CD14-positive monocyte (primary cell): Measurements from ENCODE around the gene CDK4. TPM values are rescaled to one million over a fixed set of nuclear protein-coding genes. Genes with fewer than 3 reads are reported as not detected.
A peak's percentile ranks its signal among the peaks of the same experiment; 100 is the strongest.

Experiments
- DNase-seq, 3 donors: peaks; one replicate each; pipeline ENCODE4 v3.0.0-alpha.2; 2011 to 2022
- H2AFZ ChIP-seq: 2 replicates; pipeline ENCODE4 v1.6.0; 2012; ENCODE audit warnings: mild to moderate bottlenecking, low read depth, low read length, inconsistent platforms; ENCODE audit not compliant: insufficient read depth, poor library complexity, severe bottlenecking
- H3K27ac ChIP-seq, 2 donors: 1 replicate in 1 of 2; 2 replicates in 1 of 2; pipeline ENCODE4 v1.5.1; 2012 to 2013; ENCODE audit warnings: low read length in 2 of 2, control low read depth in 1 of 2, inconsistent platforms in 1 of 2, low read depth in 1 of 2, mild to moderate bottlenecking in 1 of 2
- H3K27me3 ChIP-seq, 2 donors: one replicate each; pipeline versions ENCODE4 v1.6.0 to v1.6.1; 2011 to 2013; ENCODE audit warnings: low read length in 2 of 2; ENCODE audit not compliant: control insufficient read depth in 2 of 2, insufficient read depth in 2 of 2
- H3K36me3 ChIP-seq, 2 donors: replicated peaks in 1 of 2; 1 replicate in 1 of 2; 2 replicates in 1 of 2; pipeline versions ENCODE4 v1.5.1 to v1.6.1; 2012 to 2013; ENCODE audit warnings: low read length in 2 of 2, control low read depth in 1 of 2, inconsistent platforms in 1 of 2, mild to moderate bottlenecking in 1 of 2; ENCODE audit not compliant: insufficient read depth in 2 of 2, control insufficient read depth in 1 of 2
- H3K4me1 ChIP-seq, 2 donors: 1 replicate in 1 of 2; 2 replicates in 1 of 2; pipeline versions ENCODE4 v1.5.1 to v1.6.1; 2012 to 2013; ENCODE audit warnings: low read length in 2 of 2, control low read depth in 1 of 2, inconsistent platforms in 1 of 2, mild to moderate bottlenecking in 1 of 2, moderate library complexity in 1 of 2; ENCODE audit not compliant: insufficient read depth in 2 of 2, control insufficient read depth in 1 of 2
- H3K4me2 ChIP-seq: replicated peaks from 2 replicates; pipeline ENCODE3; 2012; ENCODE audit warnings: low read length, moderate library complexity, mild to moderate bottlenecking; ENCODE audit not compliant: poor library complexity, severe bottlenecking; ENCODE audit errors: extremely low read depth
- H3K4me3 ChIP-seq, 3 experiments: fragments of 200-600 bp in 1 of 3; sonication (generic) in 1 of 3; replicated peaks in 1 of 3; 1 replicate in 2 of 3; 2 replicates in 1 of 3; pipeline ENCODE4 v1.5.1; 2011 to 2013; ENCODE audit warnings: low read length in 3 of 3, mild to moderate bottlenecking in 3 of 3, control low read depth in 2 of 3, low read depth in 2 of 3, inconsistent platforms in 1 of 3, moderate library complexity in 1 of 3
- H3K79me2 ChIP-seq: 2 replicates; pipeline ENCODE4 v1.6.0; 2012; ENCODE audit warnings: mild to moderate bottlenecking, control low read depth, inconsistent platforms, low read length, moderate library complexity; ENCODE audit not compliant: insufficient read depth
- H3K9ac ChIP-seq: 2 replicates; pipeline ENCODE4 v1.6.0; 2017; ENCODE audit warnings: low read length, mild to moderate bottlenecking; ENCODE audit not compliant: insufficient read depth, poor library complexity, severe bottlenecking
- H3K9me3 ChIP-seq, 2 donors: replicated peaks in 1 of 2; 1 replicate in 1 of 2; 2 replicates in 1 of 2; pipeline versions ENCODE4 v1.5.1 to v1.6.1; 2012 to 2013; ENCODE audit warnings: low read length in 2 of 2, control low read depth in 1 of 2; ENCODE audit not compliant: control insufficient read depth in 1 of 2, insufficient read depth in 1 of 2
- H4K20me1 ChIP-seq: 2 replicates; pipeline ENCODE4 v1.6.0; 2012; ENCODE audit warnings: mild to moderate bottlenecking, low read length, control low read depth, moderate library complexity; ENCODE audit not compliant: insufficient read depth
- H3K27ac Mint-ChIP-seq, 7 donors: one replicate each; pipeline ENCODE4 v1.8.0; 2020; ENCODE audit warnings: mild to moderate bottlenecking in 7 of 7, mixed read lengths in 7 of 7, moderate library complexity in 6 of 7, inconsistent platforms in 2 of 7
- H3K27me3 Mint-ChIP-seq, 3 donors: one replicate each; pipeline ENCODE4 v1.8.0; 2021 to 2022; ENCODE audit warnings: low read depth in 3 of 3, mild to moderate bottlenecking in 3 of 3, mixed read lengths in 3 of 3, moderate library complexity in 3 of 3, inconsistent platforms in 1 of 3
- H3K36me3 Mint-ChIP-seq, 2 donors: one replicate each; pipeline ENCODE4 v1.8.0; 2020; ENCODE audit warnings: mixed read lengths in 2 of 2, inconsistent platforms in 1 of 2, mild to moderate bottlenecking in 1 of 2
- H3K4me1 Mint-ChIP-seq: one replicate; pipeline ENCODE4 v1.8.0; 2020; ENCODE audit warnings: mild to moderate bottlenecking, mixed read lengths
- H3K4me3 Mint-ChIP-seq, 2 donors: one replicate each; pipeline ENCODE4 v1.8.0; 2020; ENCODE audit warnings: mild to moderate bottlenecking in 2 of 2, mixed read lengths in 2 of 2, moderate library complexity in 1 of 2
- H3K9me3 Mint-ChIP-seq, 7 donors: one replicate each; pipeline ENCODE4 v1.8.0; 2020 to 2022; ENCODE audit warnings: mixed read lengths in 7 of 7, mild to moderate bottlenecking in 6 of 7, moderate library complexity in 6 of 7, inconsistent platforms in 2 of 7
- WGBS: methylation state at CpG from one replicate; pipeline ENCODE4 v1.1.5; 2013; ENCODE audit warnings: missing lambda C conversion rate; ENCODE audit not compliant: insufficient coverage; 5-methylcytosine and 5-hydroxymethylcytosine counted together
- intact Hi-C, 2 donors: fragments of 100-400 bp; cut with micrococcal nuclease; formaldehyde crosslinking; loops; one replicate each; pipeline versions ENCODE4 v1.15.0 to v1.15.1; 2023
- polyA plus RNA-seq, 3 donors: library from polyadenylated mRNA; depleted of rRNA in 1 of 3; unstranded in 2 of 3; stranded (reverse) in 1 of 3; fragments of 300-500 nt in 2 of 3; fragments of >200 nt in 1 of 3; fragmentation: Illumina TruSeq in 2 of 3; gene quantifications; 1 replicate in 2 of 3; 2 replicates in 1 of 3; pipeline ENCODE4 v1.2.3, GENCODE V29; 2012 to 2021
- TF ChIP-seq, protein P1 (sequence below): fragments of 200-600 bp; IDR thresholded peaks from one replicate; pipeline ENCODE4 v1.8.0; 2022; ENCODE audit warnings: antibody characterized with exemption, mild to moderate bottlenecking

The CDK4 gene
- polyA plus RNA-seq, 3 donors = 26.2 to 38.4 (median 27.4) TPM

DNA sequence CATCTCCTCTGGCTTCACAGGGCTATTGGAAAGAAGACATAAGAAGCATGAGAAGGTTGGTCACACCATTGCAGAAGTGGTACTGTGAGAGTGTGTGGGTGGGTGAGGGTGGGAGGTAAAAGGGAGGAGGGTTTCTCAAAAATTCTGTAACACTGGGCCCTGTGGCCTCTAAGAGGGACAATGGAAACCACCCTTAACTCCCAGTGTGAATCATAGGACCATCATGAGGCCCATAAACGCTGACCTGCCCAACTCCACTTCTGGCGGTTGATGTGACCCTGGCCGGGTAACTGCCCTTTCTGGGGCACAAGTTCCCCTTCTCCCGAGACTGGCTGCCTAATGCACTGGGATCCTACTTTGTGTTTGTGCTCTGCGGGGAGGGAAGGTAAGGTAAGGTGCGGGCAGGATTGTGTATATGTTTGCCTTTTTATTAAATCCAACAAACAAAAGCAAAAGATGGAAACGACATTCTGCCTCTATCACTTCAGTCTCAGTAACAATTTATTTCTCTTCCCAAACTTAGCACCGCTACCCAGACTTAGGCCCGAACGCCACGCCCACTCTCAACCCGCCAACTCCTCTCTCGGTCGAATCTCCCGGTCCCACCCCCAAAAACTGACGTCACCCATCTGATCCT lies 19.2 kb upstream of the CDK4 start:
- Histone ChIP-seq H3K36me3 (peaks cover 0 to 6% of the 10 kb centered on the region in 2 donors), H2AFZ (peak overlapping the region; percentile 99), H3K4me1 (peaks cover 44 to 50% of the 10 kb centered on the region in 2 donors), H4K20me1 (no peaks in the 10 kb centered on the region), H3K4me2 (peak overlapping the region; percentile 97), H3K27me3 (peaks cover 11 to 19% of the 10 kb centered on the region in 2 donors), H3K9me3 (peaks cover 0 to 12% of the 10 kb centered on the region in 2 donors), H3K79me2 (no peaks in the 10 kb centered on the region), H3K4me3 (peak overlapping the region; percentile 77 to 98 (median 82)), H3K9ac (peak overlapping the region; percentile 69), H3K27ac (peak overlapping the region; percentile 72 to 93)
- peak overlapping the region; percentile 96 to 98 for H3K4me3 Mint-ChIP-seq
- H3K4me1 Mint-ChIP-seq = peaks cover 44% of the 10 kb centered on the region
- intact Hi-C loops = loop anchor here in 1 of 2 donors (5.0 kb wide), 1 partner anchor 76 kb away; the partner anchor contains the start of gene CTDSP2
- H3K36me3 Mint-ChIP-seq = peaks cover 19 to 25% of the 10 kb centered on the region in 2 donors
- H3K27ac Mint-ChIP-seq = peak overlapping the region; percentile 96 to 99 (median 98)
- TF ChIP-seq, protein P1, sequence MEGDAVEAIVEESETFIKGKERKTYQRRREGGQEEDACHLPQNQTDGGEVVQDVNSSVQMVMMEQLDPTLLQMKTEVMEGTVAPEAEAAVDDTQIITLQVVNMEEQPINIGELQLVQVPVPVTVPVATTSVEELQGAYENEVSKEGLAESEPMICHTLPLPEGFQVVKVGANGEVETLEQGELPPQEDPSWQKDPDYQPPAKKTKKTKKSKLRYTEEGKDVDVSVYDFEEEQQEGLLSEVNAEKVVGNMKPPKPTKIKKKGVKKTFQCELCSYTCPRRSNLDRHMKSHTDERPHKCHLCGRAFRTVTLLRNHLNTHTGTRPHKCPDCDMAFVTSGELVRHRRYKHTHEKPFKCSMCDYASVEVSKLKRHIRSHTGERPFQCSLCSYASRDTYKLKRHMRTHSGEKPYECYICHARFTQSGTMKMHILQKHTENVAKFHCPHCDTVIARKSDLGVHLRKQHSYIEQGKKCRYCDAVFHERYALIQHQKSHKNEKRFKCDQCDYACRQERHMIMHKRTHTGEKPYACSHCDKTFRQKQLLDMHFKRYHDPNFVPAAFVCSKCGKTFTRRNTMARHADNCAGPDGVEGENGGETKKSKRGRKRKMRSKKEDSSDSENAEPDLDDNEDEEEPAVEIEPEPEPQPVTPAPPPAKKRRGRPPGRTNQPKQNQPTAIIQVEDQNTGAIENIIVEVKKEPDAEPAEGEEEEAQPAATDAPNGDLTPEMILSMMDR = no peak
- peaks cover 0 to 12% (median 0%) of the 10 kb centered on the region in 7 donors for H3K9me3 Mint-ChIP-seq
- 0% methylated on average over 5 of the region's 16 CpGs for WGBS
- H3K27me3 Mint-ChIP-seq = peaks cover 17 to 20% (median 19%) of the 10 kb centered on the region in 3 donors
- peak; percentile 64 to 90 (median 79) for DNase-seq

DNA sequence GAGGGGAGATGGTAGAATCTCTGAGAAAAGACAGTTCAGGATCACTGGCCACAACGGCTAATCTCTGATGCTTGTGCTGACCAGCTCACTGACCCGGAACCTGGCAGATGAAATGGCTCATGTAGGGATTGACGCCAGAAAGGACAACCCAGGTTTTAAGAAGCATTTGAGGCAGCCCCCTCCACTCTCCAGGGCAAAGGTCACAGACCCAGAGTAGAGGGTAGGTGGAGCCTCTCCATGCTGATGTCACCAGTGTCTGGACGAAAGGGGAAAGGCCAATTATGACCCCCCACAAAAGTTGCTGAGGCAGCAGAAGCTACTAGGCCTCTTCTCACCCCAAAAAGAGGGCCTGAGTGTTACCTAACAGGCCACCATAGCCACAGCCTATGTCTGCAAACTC lies 18.6 kb upstream of the CDK4 start:
- TF ChIP-seq, protein P1 = no peak
- Histone ChIP-seq H3K4me3 (peak overlapping the region in 1 of 3 experiments; percentile 98), H3K79me2 (no peaks in the 10 kb centered on the region), H3K27me3 (peaks cover 18 to 25% of the 10 kb centered on the region in 2 donors), H3K4me2 (no peak overlapping the region), H3K4me1 (peaks cover 44 to 51% of the 10 kb centered on the region in 2 donors), H2AFZ (no peak overlapping the region), H3K36me3 (peaks cover 0 to 6% of the 10 kb centered on the region in 2 donors), H4K20me1 (no peaks in the 10 kb centered on the region), H3K27ac (peak overlapping the region in 1 of 2 donors; percentile 63), H3K9me3 (peaks cover 0 to 13% of the 10 kb centered on the region in 2 donors), H3K9ac (no peak overlapping the region)
- Mint-ChIP-seq H3K27me3 (peaks cover 22 to 26% (median 25%) of the 10 kb centered on the region in 3 donors), H3K27ac (peak overlapping the region in 6 of 7 donors; percentile 53 to 98 (median 78)), H3K9me3 (peaks cover 0 to 12% (median 0%) of the 10 kb centered on the region in 7 donors), H3K4me1 (peaks cover 44% of the 10 kb centered on the region), H3K36me3 (peaks cover 19 to 25% of the 10 kb centered on the region in 2 donors), H3K4me3 (no peak overlapping the region)
- 92% methylated on average over 2 of the region's 4 CpGs for WGBS
- peak in 1 of 3 donors; percentile 31 for DNase-seq
- intact Hi-C loops = loop anchor here in 1 of 2 donors (5.0 kb wide), 1 partner anchor 77 kb away; the partner anchor contains the start of gene CTDSP2
